Measurements from ENCODE around the gene PDGFRA. TPM values are rescaled to one million over a fixed set of nuclear protein-coding genes. Genes with fewer than 3 reads are reported as not detected.

Gene PDGFRA
- total RNA-seq, 1 experiment from 2014 or later: 0.25 TPM

- ATAC-seq (no peak), DNase-seq (ENCODE audit: low read depth, low spot score) (no peak)
- Histone ChIP-seq H3K79me2 (ENCODE audit: insufficient read depth, low read length) (no peaks in the 10 kb centered on the region), H2AFZ (ENCODE audit: low read depth, low read length, poor library complexity, severe bottlenecking) (peak overlapping the region; percentile 95), H3K4me1 (ENCODE audit: control insufficient read depth in 1 of 2, insufficient read depth in 2 of 2, low read length in 2 of 2) (peaks cover 0 to 17% of the 10 kb centered on the region in 2 experiments; a peak in 2 of 4 replicates), H4K20me1 (ENCODE audit: insufficient read depth) (no peaks in the 10 kb centered on the region), H3K9me2 (ENCODE audit: insufficient read depth) (no peaks in the 10 kb centered on the region), H3K4me3 (replicated peaks in 1 of 2; ENCODE audit: low read depth in 1 of 2, low read length in 2 of 2) (no peak overlapping the region; a peak in 1 of 4 replicates), H3K27me3 (ENCODE audit: insufficient read depth, low read length) (no peaks in the 10 kb centered on the region), H3K36me3 (ENCODE audit: control insufficient read depth in 1 of 2, insufficient read depth in 2 of 2, low read length in 2 of 2) (no peaks in the 10 kb centered on the region), H3K9ac (ENCODE audit: low read length) (no peak overlapping the region), H3K4me2 (ENCODE audit: low read length) (peak overlapping the region; percentile 86), H3K9me3 (ENCODE audit: control insufficient read depth in 1 of 2, insufficient read depth in 1 of 2, low read depth in 1 of 2, low read length in 2 of 2) (no peaks in the 10 kb centered on the region), H3K27ac (ENCODE audit: low read depth, low read length) (no peak overlapping the region)
- RAD21 ChIA-PET (ENCODE audit: low non-redundant PET in 1 of 2, low total read pairs in 2 of 2, uncharacterized antibody in 2 of 2, unreplicated experiment in 2 of 2): no interaction called here
- BruUV-seq (replicated peaks): no TSS peak
- POLR2A ChIA-PET: no interaction called here
- TF ChIP-seq RAD21 (IDR thresholded peaks at IDR 0.05; ENCODE audit: low read depth): no peak
- TF ChIP-seq JUND (IDR thresholded peaks at IDR 0.05): no peak
- no peak for TF ChIP-seq SRF (IDR thresholded peaks at IDR 0.05; ENCODE audit: low read depth)
- no peak for TF ChIP-seq POLR2A (IDR thresholded peaks at IDR 0.05; ENCODE audit: borderline replicate concordance, extremely low read depth, insufficient read depth, insufficient read length)
- TF ChIP-seq ZBTB33 (IDR thresholded peaks at IDR 0.05; ENCODE audit: extremely low read depth, insufficient replicate concordance, low read length): no peak
- TF ChIP-seq ZFX (IDR thresholded peaks at IDR 0.05): no peak
- no peak for TF ChIP-seq MAX (IDR thresholded peaks at IDR 0.05)
- no peak for TF ChIP-seq SIN3A (IDR thresholded peaks at IDR 0.05; ENCODE audit: low read depth)
- no peak for TF ChIP-seq SP1 (IDR thresholded peaks at IDR 0.05; ENCODE audit: low read depth)
- TF ChIP-seq CTCF (IDR thresholded peaks at IDR 0.05 in 2 of 3, conservative IDR thresholded peaks at IDR 0.05 in 1 of 3; ENCODE audit: borderline replicate concordance in 1 of 3, insufficient read depth in 1 of 3, low read depth in 2 of 3, low read length in 2 of 3): no peak
- TF ChIP-seq EZH2 (IDR thresholded peaks at IDR 0.05): no peak
- TF ChIP-seq EZH2phosphoT487 (IDR thresholded peaks at IDR 0.05; ENCODE audit: borderline replicate concordance): no peak
- no peak for TF ChIP-seq TCF7L2 (IDR thresholded peaks at IDR 0.05; ENCODE audit: borderline replicate concordance, extremely low read depth, insufficient read depth, insufficient read length)
- TF ChIP-seq CEBPB (IDR thresholded peaks at IDR 0.05; ENCODE audit: low read depth): no peak
- no peak for TF ChIP-seq EGR1 (IDR thresholded peaks at IDR 0.05; ENCODE audit: low read depth)
- no peak for TF ChIP-seq REST (IDR thresholded peaks at IDR 0.05; ENCODE audit: low read depth)
- TF ChIP-seq CBX3 (IDR thresholded peaks at IDR 0.05; ENCODE audit: low read depth): no peak
- TF ChIP-seq YY1 (IDR thresholded peaks at IDR 0.05; ENCODE audit: extremely low read depth, insufficient replicate concordance, low read depth, low read length): no peak
- no peak for TF ChIP-seq FOSL1 (IDR thresholded peaks at IDR 0.05; ENCODE audit: low read depth)
- no peak for TF ChIP-seq ELF1 (IDR thresholded peaks at IDR 0.05; ENCODE audit: borderline replicate concordance, low read depth)
- CTCF ChIA-PET: interaction anchor here (1.5 to 1.6 kb wide), 3 partner anchors 299 to 323 kb away, joined by 3 to 5 read pairs (median 4); no protein-coding TSS in a partner anchor
- intact Hi-C loops (cut with micrococcal nuclease): loop anchor here (1.0 kb wide), 1 partner anchor 320 kb away; no protein-coding TSS in a partner anchor
These were observed 547 bp upstream of the PDGFRA start for GRCh38 chr4:54228546-54228945.
